Hepatocyte (in vitro differentiated cells): Measurements from ENCODE around the gene PRTG.

ENCODE experiments used
- EZH2 ChIP-seq: fragments of 200-600 bp; sonication (generic); IDR thresholded peaks from 2 replicates; pipeline ENCODE4 v1.6.1; 2016; ENCODE audit warnings: antibody characterized with exemption, mild to moderate bottlenecking, borderline replicate concordance
- EZH2phosphoT487 ChIP-seq: fragments of 200-600 bp; sonication (generic); IDR thresholded peaks from one replicate; pipeline ENCODE4 v1.6.1; 2018; ENCODE audit warnings: antibody characterized with exemption, mild to moderate bottlenecking, low read depth, moderate library complexity; ENCODE audit not compliant: unreplicated experiment, severe bottlenecking
- TF ChIP-seq, protein P1 (sequence below): fragments of 200-600 bp; sonication (generic); IDR thresholded peaks from 2 replicates; pipeline ENCODE4 v1.5.1; 2016; ENCODE audit warnings: antibody characterized with exemption, mild to moderate bottlenecking; ENCODE audit not compliant: poor library complexity

DNA sequence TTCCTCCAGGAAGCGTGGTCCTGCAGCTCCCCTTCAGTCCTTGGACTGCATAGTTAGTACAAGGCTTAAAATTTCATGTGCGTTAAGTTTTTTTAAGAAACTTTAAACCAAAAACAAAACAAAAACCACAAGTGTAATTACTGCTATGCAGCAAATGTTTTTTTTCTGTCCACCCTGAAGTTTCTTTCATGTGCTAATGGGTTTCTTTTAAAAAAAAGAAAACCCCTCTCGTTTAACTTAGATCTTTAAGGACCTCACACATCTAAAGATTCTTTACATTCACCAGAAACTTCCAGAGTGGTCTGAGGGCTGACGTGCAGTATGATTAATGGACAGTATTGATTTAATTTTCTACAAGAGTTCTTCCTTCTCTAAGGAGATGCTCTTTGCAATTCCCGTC is 82.8 kb downstream of the PRTG start:
- TF ChIP-seq, protein P1, sequence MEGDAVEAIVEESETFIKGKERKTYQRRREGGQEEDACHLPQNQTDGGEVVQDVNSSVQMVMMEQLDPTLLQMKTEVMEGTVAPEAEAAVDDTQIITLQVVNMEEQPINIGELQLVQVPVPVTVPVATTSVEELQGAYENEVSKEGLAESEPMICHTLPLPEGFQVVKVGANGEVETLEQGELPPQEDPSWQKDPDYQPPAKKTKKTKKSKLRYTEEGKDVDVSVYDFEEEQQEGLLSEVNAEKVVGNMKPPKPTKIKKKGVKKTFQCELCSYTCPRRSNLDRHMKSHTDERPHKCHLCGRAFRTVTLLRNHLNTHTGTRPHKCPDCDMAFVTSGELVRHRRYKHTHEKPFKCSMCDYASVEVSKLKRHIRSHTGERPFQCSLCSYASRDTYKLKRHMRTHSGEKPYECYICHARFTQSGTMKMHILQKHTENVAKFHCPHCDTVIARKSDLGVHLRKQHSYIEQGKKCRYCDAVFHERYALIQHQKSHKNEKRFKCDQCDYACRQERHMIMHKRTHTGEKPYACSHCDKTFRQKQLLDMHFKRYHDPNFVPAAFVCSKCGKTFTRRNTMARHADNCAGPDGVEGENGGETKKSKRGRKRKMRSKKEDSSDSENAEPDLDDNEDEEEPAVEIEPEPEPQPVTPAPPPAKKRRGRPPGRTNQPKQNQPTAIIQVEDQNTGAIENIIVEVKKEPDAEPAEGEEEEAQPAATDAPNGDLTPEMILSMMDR = no peak
- no peak for TF ChIP-seq EZH2
- TF ChIP-seq EZH2phosphoT487 = no peak
